Measurements from ENCODE around the gene EIF3F. TPM values are rescaled to one million over a fixed set of nuclear protein-coding genes. Genes with fewer than 3 reads are reported as not detected.

EIF3F gene
- total and polyA plus RNA-seq, 2 of the 8 experiments (the other 6 are each of a cell fraction or from before 2014, with no cell fraction given) = 222 to 388 TPM

GRCh38 chr11:8043756-8044155 is 56.6 kb downstream of the EIF3F start:
- H2BK20ac ChIP-seq (ENCODE audit: low read length) = no peak overlapping the region
- CTCF ChIA-PET (ENCODE audit: partially characterized antibody) = interaction anchor here (1.6 to 31.7 kb wide), 5 partner anchors 9 to 47 kb away, joined by 4 to 1283 read pairs (median 43); partner anchors contain the start of gene TUB
- POLR2A ChIA-PET (ENCODE audit: partially characterized antibody) = interaction anchor here (1.6 kb wide), 1 partner anchor 45 kb away, joined by 3 read pairs; no protein-coding TSS in a partner anchor
- H3K9me3 ChIP-seq (ENCODE audit: insufficient read depth in 2 of 2, low read depth in 1 of 2, low read length in 1 of 2) = no peaks in the 10 kb centered on the region
- H3K14ac ChIP-seq (ENCODE audit: insufficient read length) = no peak overlapping the region
- H3K56ac ChIP-seq (replicated peaks; ENCODE audit: insufficient read length, low read depth, low read length) = no peak overlapping the region
- H3K27me3 ChIP-seq (replicated peaks in 1 of 4; ENCODE audit: control insufficient read depth in 3 of 4, extremely low read depth in 1 of 4, insufficient read depth in 3 of 4, low read length in 3 of 4) = no peaks in the 10 kb centered on the region; a peak in 1 of 7 replicates
- H4K20me1 ChIP-seq (replicated peaks in 1 of 2; ENCODE audit: control insufficient read depth in 1 of 2, insufficient read depth in 2 of 2, low read length in 2 of 2) = no peaks in the 10 kb centered on the region
- H2BK15ac ChIP-seq (ENCODE audit: low read length) = no peak overlapping the region
- no peak overlapping the region for H2BK120ac ChIP-seq (replicated peaks; ENCODE audit: low read depth, low read length)
- no peak overlapping the region for H3K18ac ChIP-seq (ENCODE audit: extremely low read depth, low read length)
- no peak overlapping the region for H2BK12ac ChIP-seq (ENCODE audit: low read depth, low read length)
- FAIRE-seq = no peak
- H2AK5ac ChIP-seq (ENCODE audit: low read depth, low read length) = no peak overlapping the region
- H3K4ac ChIP-seq (replicated peaks; ENCODE audit: insufficient read length, low read depth, low read length) = no peak overlapping the region
- no peak overlapping the region for H3K4me2 ChIP-seq (ENCODE audit: insufficient read depth in 1 of 2, low read depth in 2 of 2, low read length in 2 of 2)
- H2BK5ac ChIP-seq (ENCODE audit: low read depth, low read length) = no peak overlapping the region
- no peak overlapping the region for H4K5ac ChIP-seq (ENCODE audit: insufficient read length, low read depth, low read length)
- no peak overlapping the region for H4K8ac ChIP-seq (ENCODE audit: extremely low read depth, insufficient read depth, low read length)
- H3K9ac ChIP-seq (replicated peaks in 1 of 4; ENCODE audit: extremely low read depth in 1 of 4, low read depth in 3 of 4, low read length in 3 of 4) = no peak overlapping the region
- H3K4me3 ChIP-seq (ENCODE audit: extremely low read depth in 1 of 4, insufficient read depth in 2 of 4, low read depth in 3 of 4, low read length in 4 of 4) = no peak overlapping the region
- TF ChIP-seq TBP (IDR thresholded peaks at IDR 0.05; ENCODE audit: low read depth, low read length) (no peak), RNF2 (IDR thresholded peaks at IDR 0.05; ENCODE audit: borderline replicate concordance, low read depth, low read length, missing control alignments, poor library complexity, severe bottlenecking) (no peak), SIN3A (conservative IDR thresholded peaks at IDR 0.05 in 1 of 2, IDR thresholded peaks at IDR 0.05 in 1 of 2; ENCODE audit: low read depth in 1 of 2, low read length in 2 of 2) (no peak), NRF1 (IDR thresholded peaks at IDR 0.05; ENCODE audit: low read depth, low read length) (no peak)
- WGBS, 2 experiments (ENCODE audit: extremely low coverage in 1 of 2, insufficient coverage in 1 of 2, insufficient read length in 1 of 2, insufficient replicate concordance in 2 of 2, low coverage in 1 of 2, low lambda C conversion rate in 2 of 2, missing lambda C conversion rate in 1 of 2) = 87% methylated on average over 2 of the region's 2 CpGs; no CpG with 5 or more reads in 1 of the 2 experiments
- H3K23ac ChIP-seq (ENCODE audit: insufficient read length) = no peak overlapping the region
- H3K36me3 ChIP-seq (ENCODE audit: control insufficient read depth in 2 of 4, insufficient read depth in 4 of 4, low read length in 3 of 4) = no peaks in the 10 kb centered on the region
- H3K79me1 ChIP-seq (ENCODE audit: low read depth, low read length) = no peaks in the 10 kb centered on the region
- no peaks in the 10 kb centered on the region for H3K79me2 ChIP-seq (ENCODE audit: control insufficient read depth in 1 of 2, insufficient read depth in 2 of 2, low read length in 2 of 2)
- no peak overlapping the region for H2AFZ ChIP-seq (ENCODE audit: low read length)
- H3K4me1 ChIP-seq (replicated peaks in 1 of 4; ENCODE audit: control insufficient read depth in 3 of 4, insufficient read depth in 4 of 4, low read length in 3 of 4) = no peaks in the 10 kb centered on the region; a peak in 1 of 7 replicates
- no peaks in the 10 kb centered on the region for H3K23me2 ChIP-seq (ENCODE audit: low read depth, low read length)
- no peak overlapping the region for H4K91ac ChIP-seq (replicated peaks; ENCODE audit: insufficient read length, low read length)
- no peak overlapping the region for H3K27ac ChIP-seq (ENCODE audit: low read depth, low read length)
- no peak for DNase-seq (ENCODE audit: low read depth in 1 of 2, low spot score in 2 of 2)

Measured in H1 (cell line).